ENCODE data around the gene CMC1.

DNA sequence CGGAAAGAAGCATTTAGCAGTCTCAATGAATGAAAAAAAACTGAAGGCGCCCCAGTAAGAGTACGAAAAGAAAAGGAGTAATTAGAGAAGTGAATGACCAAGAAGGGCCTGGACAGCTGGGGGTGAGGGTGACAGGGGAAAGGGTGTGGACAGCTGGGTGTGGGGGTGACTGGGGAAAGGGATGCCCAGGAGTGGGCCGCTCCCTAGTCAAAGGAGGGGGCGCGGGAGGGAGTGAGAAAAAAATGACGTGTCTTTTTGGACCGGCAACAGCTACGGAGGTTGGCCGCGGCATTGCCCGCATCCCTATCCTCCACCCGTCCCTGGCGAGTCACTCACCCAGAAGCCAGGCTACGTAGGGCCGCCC lies 106.8 kb downstream of the CMC1 start:
- TF ChIP-seq EP300 (IDR thresholded peaks at IDR 0.05; ENCODE audit: low read length) (no peak), CTCF (IDR thresholded peaks at IDR 0.05 in 2 of 3, conservative IDR thresholded peaks at IDR 0.05 in 1 of 3; ENCODE audit: insufficient read depth in 2 of 3, low read depth in 1 of 3, low read length in 3 of 3) (0 out of 6 replicates have a peak, but pooled peaks of 1 of the 3 experiments have one; percentile 32), EZH2 (IDR thresholded peaks at IDR 0.05; ENCODE audit: borderline replicate concordance, low read depth, low read length) (no peak)
